Stimulated activated CD8-positive, alpha-beta memory T cell treated with anti-CD3 and anti-CD28 coated beads, Interleukin-7, amount 100 ng/mL, for 48 hours (primary cell): ENCODE data around the gene DUSP5.
A peak's percentile ranks its signal among the peaks of the same experiment; 100 is the strongest.
"Not testable (repeated sequence)": the region's sequence is repeated elsewhere in the genome, so short reads cannot be mapped to it uniquely, and the experiment has no call there.

Experiments used
- DNase-seq, 2 donors: peaks; one replicate each; pipeline ENCODE4 v3.0.0-alpha.2; 2020; ENCODE audit warnings: low read depth in 1 of 2; ENCODE audit errors: extremely low read depth in 1 of 2

Gene DUSP5, protein sequence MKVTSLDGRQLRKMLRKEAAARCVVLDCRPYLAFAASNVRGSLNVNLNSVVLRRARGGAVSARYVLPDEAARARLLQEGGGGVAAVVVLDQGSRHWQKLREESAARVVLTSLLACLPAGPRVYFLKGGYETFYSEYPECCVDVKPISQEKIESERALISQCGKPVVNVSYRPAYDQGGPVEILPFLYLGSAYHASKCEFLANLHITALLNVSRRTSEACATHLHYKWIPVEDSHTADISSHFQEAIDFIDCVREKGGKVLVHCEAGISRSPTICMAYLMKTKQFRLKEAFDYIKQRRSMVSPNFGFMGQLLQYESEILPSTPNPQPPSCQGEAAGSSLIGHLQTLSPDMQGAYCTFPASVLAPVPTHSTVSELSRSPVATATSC

GRCh38 chr10:110497438-110498086 lies at the start of gene DUSP5:
DUSP5 (plus strand) TSS chr10:110497907; CDS start chr10:110498122, 215 bp downstream.
- DNase-seq: peak; percentile 83 to 93

GRCh38 chr10:110448682-110449418 lies 48.9 kb upstream of the DUSP5 start:
- DNase-seq: no peak

DNA sequence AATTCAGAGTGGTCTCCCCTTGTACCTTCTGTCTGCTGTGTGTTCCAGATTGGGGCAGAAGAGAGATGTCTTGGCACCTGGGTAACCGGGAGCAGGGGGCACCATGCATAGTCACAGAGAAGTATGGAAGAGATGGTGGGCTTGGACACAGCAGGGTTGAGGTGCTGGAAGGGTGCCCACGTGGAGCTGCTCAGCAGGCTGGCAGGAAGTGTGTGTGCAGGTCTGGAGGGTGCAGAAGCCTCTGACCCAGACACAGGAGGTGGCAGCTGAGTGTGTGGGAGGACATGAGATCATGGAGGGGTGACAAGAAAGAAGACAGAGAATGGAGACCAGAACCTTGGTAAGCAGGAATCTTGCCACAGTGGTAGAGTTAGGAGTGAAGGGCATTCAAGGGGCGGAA lies 42.3 kb upstream of the DUSP5 start:
- peak in 1 of 2 donors; percentile 55 for DNase-seq

GRCh38 chr10:110456046-110456445 lies 41.7 kb upstream of the DUSP5 start:
- DNase-seq: no peak

- no peak for DNase-seq
Measured at GRCh38 chr10:110456523-110457091, 41.1 kb upstream of the DUSP5 start.

DNA sequence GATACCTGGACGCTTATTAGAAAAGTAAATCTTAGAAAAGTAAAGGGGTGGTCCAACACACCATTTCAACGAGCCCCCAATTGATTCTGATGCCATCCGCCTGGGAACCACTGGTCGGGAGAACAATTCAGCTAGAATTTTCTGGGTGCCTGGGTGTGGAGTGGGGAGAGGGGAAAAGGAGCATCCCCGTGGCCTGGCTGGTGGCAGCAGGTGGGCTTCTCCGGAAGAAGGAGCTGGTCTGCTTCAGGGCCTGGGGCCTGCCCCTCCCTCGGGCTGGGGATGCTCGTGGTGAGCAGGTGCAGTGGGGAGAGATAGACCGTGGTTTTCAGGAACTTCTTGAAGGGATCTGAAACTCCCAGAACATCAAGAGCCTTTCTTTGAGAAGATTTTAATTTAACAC lies 39.9 kb upstream of the DUSP5 start:
- no peak for DNase-seq

- DNase-seq: no peak
Measured at GRCh38 chr10:110458266-110458920, 39.3 kb upstream of the DUSP5 start.

- no peak for DNase-seq
Measured at GRCh38 chr10:110459600-110459999, 38.1 kb upstream of the DUSP5 start.

GRCh38 chr10:110460111-110460809 lies 37.4 kb upstream of the DUSP5 start:
- peak; percentile 17 to 22 for DNase-seq

GRCh38 chr10:110461088-110461487 lies 36.6 kb upstream of the DUSP5 start:
- DNase-seq: no peak

DNA sequence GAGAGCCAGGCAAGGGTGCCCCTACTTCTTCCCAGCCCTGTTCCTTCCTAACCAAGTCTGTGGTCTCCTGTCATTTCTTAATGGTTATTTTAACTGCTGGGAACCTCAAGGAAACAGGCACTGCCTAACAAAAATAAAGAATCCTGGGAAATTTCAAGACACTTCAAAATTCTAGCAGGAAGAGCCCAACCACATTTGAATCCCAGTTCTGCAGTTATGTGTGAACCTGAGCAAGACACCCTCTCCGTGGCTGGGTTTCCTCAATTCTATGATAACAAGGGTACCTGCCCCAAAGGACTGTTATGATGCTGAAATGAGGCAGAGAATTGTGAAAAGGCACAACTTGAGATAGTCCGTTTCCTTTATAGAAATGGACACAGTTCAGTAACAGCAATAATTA lies 36.2 kb upstream of the DUSP5 start:
- no peak for DNase-seq

DNA sequence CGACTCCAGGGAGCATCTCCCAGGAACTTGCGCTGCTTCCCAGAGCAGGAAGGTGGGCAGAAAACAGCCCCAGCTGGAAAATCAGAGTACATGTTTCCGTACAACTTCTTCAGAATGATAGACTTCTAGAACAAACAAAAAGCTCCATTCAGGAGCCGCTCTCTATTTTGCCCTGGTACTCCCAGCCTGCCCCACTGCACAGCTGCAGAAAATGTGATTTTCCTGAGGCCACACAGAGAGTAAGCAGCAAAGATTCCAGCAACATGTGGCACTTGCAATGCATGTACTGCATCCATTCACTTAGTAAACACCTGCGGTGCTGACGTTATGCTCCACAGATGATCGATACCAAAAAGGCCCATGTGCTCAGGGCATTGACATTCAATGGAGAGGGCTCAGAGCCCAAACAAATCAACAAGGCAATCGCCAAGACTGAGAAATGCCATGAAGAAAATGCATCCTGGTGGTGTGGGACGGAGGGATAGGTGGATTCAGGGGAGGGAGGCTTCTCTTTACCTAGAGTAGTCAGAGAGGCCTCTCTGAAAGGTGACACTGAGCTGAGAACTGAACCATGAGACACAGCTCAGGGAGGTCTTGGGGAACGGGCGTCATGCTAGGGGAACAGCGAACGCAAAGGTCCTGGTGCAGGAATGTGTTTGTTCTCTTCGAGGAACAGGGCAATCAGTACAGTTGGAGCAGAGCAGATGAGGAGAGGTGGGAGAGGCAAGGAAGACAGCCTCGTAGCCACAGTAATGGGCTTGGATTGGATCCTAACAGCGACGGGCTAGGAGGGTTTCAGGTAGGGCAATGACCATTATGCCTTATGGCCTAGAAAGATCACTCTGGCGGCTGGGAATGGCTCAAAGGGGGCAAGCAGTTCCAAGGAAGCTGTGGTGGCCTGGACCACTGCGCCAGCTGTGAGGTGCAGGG lies 35.3 kb upstream of the DUSP5 start:
- no peak for DNase-seq

DNA sequence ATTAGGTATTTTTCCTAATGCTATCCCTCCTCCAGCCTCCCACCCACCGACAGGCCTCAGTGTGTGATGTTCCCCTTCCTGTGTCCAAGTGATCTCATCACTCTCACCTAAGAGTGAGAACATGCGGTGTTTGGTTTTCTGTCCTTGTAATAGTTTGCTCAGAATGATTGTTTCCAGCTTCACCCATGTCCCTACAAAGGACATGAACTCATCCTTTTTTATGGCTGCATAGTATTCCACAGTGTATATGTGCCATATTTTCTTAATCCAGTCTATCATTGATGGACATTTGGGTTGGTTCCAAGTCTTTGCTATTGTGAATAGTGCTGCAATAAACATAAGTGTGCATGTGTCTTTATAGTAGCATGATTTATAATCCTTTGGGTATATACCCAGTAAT lies 29.4 kb upstream of the DUSP5 start:
- not testable (repeated sequence) for DNase-seq

DNA sequence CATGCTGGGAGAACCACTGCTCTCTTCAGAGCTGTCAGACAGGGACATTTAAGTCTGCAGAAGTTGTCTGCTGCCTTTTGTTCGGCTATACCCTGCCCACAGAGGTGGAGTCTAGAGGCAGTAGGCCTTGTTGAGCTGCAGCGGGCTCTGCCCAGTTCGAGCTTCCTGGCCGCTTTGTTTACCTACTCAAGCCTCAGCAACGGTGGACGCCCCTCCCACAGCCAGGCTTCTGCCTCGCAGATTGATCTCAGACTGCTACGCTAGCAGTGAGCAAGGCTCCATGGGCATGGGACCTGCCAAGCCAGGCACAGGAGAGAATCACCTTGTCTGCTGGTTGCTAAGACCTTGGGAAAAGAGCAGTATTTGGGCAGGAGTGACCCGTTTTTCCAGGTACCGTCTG lies 27.2 kb upstream of the DUSP5 start:
- not testable (repeated sequence) for DNase-seq

DNA sequence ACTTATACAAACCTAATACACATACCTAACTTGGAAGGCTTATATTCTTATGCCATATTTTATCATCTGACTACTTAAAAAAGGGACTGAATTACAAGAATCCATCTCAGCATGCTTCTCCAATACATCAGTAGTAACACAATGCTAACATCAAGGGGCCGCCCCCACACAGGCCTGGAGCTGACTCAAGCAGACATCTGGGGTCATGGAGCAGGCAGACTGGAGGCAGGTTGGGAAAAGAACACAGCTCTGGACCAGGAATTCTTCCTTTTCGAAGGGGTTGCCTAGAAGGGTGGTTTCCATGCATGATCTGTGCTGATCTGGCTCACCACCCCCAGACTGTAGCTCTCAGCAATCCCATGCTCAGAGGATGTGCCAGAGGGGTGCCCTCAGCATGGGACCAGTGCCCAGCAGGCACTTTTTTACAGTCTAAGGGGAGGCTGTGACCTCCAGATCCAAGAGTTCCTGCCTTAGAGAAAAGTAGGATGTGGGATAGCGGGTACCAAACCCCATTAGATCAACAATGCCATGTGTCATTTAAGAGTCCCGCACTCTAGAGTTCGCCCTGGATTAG lies 26.1 kb upstream of the DUSP5 start:
- DNase-seq: no peak

- DNase-seq: no peak
Measured at GRCh38 chr10:110474017-110474416, 23.7 kb upstream of the DUSP5 start.

DNA sequence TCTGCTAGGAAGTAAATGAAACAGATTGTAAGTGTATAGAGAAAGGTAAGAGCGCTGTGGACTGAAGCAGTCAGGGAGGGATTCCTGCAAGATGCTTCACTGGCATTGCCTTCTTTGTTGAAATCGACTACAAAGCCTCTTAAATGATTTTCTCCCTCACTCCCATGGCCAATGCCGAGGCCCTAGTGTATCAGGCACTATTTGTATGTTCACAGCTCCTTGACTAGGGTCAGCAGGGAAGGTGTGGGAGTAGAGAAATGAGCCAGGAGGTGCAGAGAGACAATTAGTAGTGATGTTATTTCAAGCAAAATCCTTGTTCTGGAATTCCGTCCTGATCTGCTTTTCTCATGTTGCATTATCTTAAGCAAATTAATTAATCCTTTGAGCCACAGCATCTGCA lies 22.9 kb upstream of the DUSP5 start:
- no peak for DNase-seq

GRCh38 chr10:110475722-110476515 lies 21.8 kb upstream of the DUSP5 start:
- no peak for DNase-seq
